H1 (cell line): ENCODE data around the gene SDHAF4. TPM values are rescaled to one million over a fixed set of nuclear protein-coding genes. Genes with fewer than 3 reads are reported as not detected.

Experiments
- E2F6 ChIP-seq: IDR thresholded peaks from 2 replicates; pipeline ENCODE4 v1.6.1; 2012; ENCODE audit warnings: inconsistent platforms
- EP300 ChIP-seq, 2 experiments: IDR thresholded peaks; 1 replicate in 1 of 2; 2 replicates in 1 of 2; pipeline ENCODE4 v1.6.1; 2011 to 2012; ENCODE audit warnings: low read depth in 2 of 2, low read length in 2 of 2, mild to moderate bottlenecking in 2 of 2, borderline replicate concordance in 1 of 2, inconsistent platforms in 1 of 2, moderate library complexity in 1 of 2
- USF2 ChIP-seq: IDR thresholded peaks from 2 replicates; pipeline ENCODE4 v1.6.1; 2011; ENCODE audit warnings: low read length, improper control_type of control experiment
- polyA plus RNA-seq, 7 experiments: library from polyadenylated mRNA; depleted of rRNA in 3 of 7; stranded (reverse) in 5 of 7; unstranded in 2 of 7; fragments of >200 nt in 5 of 7; fragments of 200-250 nt in 2 of 7; gene quantifications; 1 replicate in 5 of 7; 2 replicates in 1 of 7; 4 replicates in 1 of 7; pipeline versions ENCODE4 v1.2.1 to v1.2.3, GENCODE V29; 2011 to 2013; ENCODE audit warnings: missing spikeins in 2 of 7, mixed read lengths in 2 of 7
- total RNA-seq: library from RNA; stranded (reverse); fragmentation: NEBNext Ultra II Directional; extraction: Animal tissue kit (Norgen Biotek cat#: 25700); gene quantifications from 2 replicates; pipeline ENCODE4 v1.2.1, GENCODE V29; 2021

The SDHAF4 gene
- total and polyA plus RNA-seq, 2 of the 8 experiments (the other 6 are each of a cell fraction or from before 2014, with no cell fraction given): 9.8 to 14.9 TPM

GRCh38 chr6:70627500-70628254, 60.9 kb downstream of the SDHAF4 start (continued):
- no peak for TF ChIP-seq USF2
- no peak for TF ChIP-seq EP300 (IDR thresholded peaks at IDR 0.05; ENCODE audit: borderline replicate concordance in 1 of 2, low read depth in 2 of 2, low read length in 2 of 2)
- no peak for TF ChIP-seq E2F6
